Subcutaneous preadipocyte (primary cell): ENCODE data around the gene PBX4. TPM values are rescaled to one million over a fixed set of nuclear protein-coding genes. Genes with fewer than 3 reads are reported as not detected.

Experiments
- total RNA-seq: library from RNA; depleted of rRNA; stranded (reverse); fragments of >200 nt; gene quantifications from 2 replicates; pipeline ENCODE4 v1.2.3, GENCODE V29; 2012

The PBX4 gene
- total RNA-seq: 3.3 and 5.5 TPM in 2 replicates

DNA sequence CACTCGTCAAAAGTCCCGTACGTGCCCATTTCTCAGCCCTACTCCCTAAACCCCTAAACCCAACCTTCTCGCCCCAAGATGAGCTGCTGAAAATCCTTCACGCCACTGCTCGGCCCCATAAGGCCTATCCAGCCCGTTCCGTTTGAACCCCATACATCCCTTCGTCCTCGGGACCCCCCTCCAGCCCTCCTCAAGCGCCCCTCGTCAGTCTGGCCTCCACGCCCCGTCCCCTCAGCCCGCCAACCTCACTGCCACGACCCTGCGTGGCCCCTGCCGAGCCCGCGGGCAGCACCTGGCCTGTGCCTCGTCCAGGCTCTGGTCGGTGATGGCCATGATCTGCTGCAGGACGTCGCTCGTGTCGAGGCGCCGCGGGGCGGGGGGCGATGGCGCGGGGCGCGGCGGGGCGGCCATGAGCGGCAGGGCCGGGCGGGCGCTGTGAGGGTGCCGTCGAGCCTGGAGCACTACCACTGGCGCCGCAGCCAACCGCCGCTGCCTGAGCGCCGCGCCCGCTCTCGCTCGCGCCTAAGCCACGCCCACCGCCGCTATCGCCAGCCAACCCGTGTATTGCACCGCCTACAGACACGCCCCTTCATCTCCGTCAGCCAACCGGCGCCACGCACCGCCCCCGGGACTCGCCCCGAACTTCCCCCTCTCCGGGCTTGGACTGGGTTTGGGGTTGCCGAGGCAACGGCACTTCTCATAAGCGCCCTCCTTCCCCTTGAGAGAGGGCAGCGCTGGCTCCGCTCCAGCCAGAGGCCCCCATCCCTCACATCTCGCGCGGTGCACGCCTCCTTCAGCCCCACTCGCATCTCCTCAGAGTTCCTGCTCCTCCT is at the start of gene PBX4:
TSS of gene PBX4 (minus strand) at position 469 of the 833 bp plus-strand sequence. CDS start at position 411, 58 bp downstream.

GRCh38 chr19:19663256-19664120 is 45.0 kb upstream of the PBX4 start, which contains the start of gene ATP13A1:
ATP13A1 (minus strand) TSS chr19:19663676; CDS start chr19:19663666, 10 bp downstream.

GRCh38 chr19:19643158-19644053 is 24.9 kb upstream of the PBX4 start, which contains the start of gene GMIP:
GMIP (minus strand) TSS chr19:19643657; CDS start chr19:19643529, 128 bp downstream.

DNA sequence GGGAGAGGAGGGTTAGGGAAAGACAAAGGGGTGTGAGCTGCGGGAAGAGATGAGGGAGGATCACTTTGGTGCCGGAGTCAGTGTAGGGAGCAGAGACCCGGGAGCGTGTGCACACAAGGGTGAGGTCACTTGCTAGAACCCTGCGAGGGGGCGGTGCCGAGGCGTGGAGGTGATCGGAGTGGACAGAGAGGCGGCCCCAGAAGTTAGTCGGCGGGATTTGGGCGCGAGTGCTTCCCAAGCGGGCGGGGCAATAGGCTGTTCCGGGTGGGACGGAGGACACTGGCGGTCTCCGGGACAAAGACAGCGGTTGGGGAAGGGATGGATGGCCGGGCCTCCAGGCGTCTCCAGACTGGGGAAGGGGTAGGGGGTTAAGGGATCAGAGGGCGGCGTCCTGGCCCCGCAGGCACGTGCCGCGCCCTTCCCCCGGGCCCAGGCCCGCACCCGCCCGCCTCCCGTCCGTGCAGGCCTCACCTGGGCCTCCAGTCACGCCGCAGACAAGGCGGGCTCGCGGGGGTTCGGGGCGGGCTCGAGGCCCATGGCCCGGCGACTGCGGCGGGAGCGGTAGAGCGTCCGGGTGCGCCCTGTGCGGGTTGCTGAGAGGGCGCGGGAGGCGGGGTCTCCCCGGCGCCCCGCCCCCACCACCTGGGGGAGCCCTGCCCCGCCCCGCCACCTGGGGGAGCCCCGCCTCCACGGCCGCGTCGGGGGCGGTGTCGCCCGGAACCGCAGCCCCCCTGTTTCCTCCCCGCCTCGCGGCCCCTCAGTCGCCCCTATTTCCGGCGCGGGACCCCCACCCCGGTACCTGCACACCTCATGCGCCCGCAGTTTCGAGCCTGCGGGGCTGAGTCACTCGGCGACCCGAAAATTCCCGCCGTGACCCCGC is 9.4 kb upstream of the PBX4 start, which contains the start of gene LPAR2:
TSS of gene LPAR2 (minus strand) at position 600 of the 880 bp plus-strand sequence. CDS start 945 bp downstream, outside the sequence.

GRCh38 chr19:19538061-19538784 is 80.3 kb downstream of the PBX4 start, which contains the start of gene CILP2:
CILP2 (plus strand) TSS chr19:19538265; CDS start chr19:19538350, 85 bp downstream.

GRCh38 chr19:19528721-19529490 is 89.6 kb downstream of the PBX4 start, which contains the start of gene YJEFN3:
YJEFN3 (plus strand) TSS chr19:19528911; CDS start chr19:19528933, 22 bp downstream.

DNA sequence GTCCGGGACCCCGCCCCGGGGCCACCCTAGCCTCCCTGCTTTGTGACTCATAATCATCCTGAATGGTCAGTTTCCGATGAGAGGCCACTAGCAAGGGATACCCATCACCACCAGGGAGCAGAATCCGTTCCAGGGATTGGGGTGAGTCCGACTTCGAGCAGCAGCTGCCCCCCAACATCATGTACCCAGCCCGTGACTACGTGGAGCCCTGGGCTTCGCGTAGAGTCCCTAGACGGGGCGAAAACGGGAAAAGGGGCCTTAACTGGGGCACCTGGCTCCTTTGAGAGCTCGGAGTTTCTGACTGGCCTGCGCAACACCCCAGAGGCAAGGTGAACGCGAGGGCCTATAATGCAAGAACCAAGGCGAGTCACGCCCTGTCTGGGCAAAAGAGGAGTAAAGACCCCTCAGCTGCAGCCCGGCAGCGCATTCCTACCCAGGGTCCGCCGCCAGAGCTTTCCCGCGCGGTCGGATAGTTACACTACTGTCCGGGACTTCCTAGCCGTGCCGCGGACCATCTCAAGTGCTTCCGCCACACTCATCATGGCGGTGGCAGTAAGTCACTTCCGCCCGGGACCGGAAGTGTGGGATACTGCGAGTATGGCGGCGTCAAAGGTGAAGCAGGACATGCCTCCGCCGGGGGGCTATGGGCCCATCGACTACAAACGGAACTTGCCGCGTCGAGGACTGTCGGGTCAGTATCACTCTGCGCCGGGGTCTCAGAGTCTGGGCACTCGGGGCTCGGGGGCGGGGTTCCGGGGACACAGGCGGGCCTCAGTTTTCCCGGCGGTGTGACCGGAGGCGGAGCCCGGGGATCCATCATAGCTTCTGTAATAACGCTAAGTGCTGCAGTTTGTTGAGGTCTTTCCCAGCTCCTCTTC is 102.6 kb downstream of the PBX4 start, which contains the start of gene NDUFA13:
TSS of gene NDUFA13 (plus strand) at position 584 of the 878 bp plus-strand sequence. CDS start at position 598, 14 bp downstream.

GRCh38 chr19:19514881-19515641 is 103.4 kb downstream of the PBX4 start, which contains the start of gene TSSK6:
TSSK6 (minus strand) TSS chr19:19515548; CDS start chr19:19515427, 121 bp downstream.

Other genes with a start within 250 kb of the PBX4 start
- 50.0 and 71.4 TPM in 2 replicates for gene GATAD2A, start 213.0 kb downstream of the PBX4 start, total RNA-seq
- 2.2 and 2.7 TPM in 2 replicates for gene TSSK6, start 103.1 kb downstream of the PBX4 start, total RNA-seq
- 140 and 223 TPM in 2 replicates for gene NDUFA13, start 102.5 kb downstream of the PBX4 start, total RNA-seq
- gene YJEFN3, start 89.8 kb downstream of the PBX4 start, total RNA-seq: under 0.01 and 0.20 TPM in 2 replicates
- gene CILP2, start 80.4 kb downstream of the PBX4 start, total RNA-seq: 0.78 and 1.1 TPM in 2 replicates
- 1.1 and 2.2 TPM in 2 replicates for gene LPAR2, start 9.5 kb upstream of the PBX4 start, total RNA-seq
- gene GMIP, start 25.0 kb upstream of the PBX4 start, total RNA-seq: 3.3 and 7.2 TPM in 2 replicates
- gene ATP13A1, start 45.0 kb upstream of the PBX4 start, total RNA-seq: 55.9 and 59.0 TPM in 2 replicates
- gene ZNF101, start 50.2 kb upstream of the PBX4 start, total RNA-seq: 7.0 and 9.2 TPM in 2 replicates
- 3.3 and 3.7 TPM in 2 replicates for gene ZNF14, start 114.4 kb upstream of the PBX4 start, total RNA-seq
- gene ZNF506, start 203.1 kb upstream of the PBX4 start, total RNA-seq: 8.6 and 9.6 TPM in 2 replicates
- 3.3 and 4.7 TPM in 2 replicates for gene ZNF253, start 247.2 kb upstream of the PBX4 start, total RNA-seq